Muscle of leg (tissue), 11 donors: Measurements from ENCODE around the gene ASCL4. TPM values are rescaled to one million over a fixed set of nuclear protein-coding genes. Genes with fewer than 3 reads are reported as not detected.
A peak's percentile ranks its signal among the peaks of the same experiment; 100 is the strongest.

Source experiments
- DNase-seq: peaks from one replicate; pipeline ENCODE4 v3.0.0; 2013
- H3K27ac ChIP-seq: one replicate; pipeline ENCODE4 v1.5.1; 2013; ENCODE audit warnings: mild to moderate bottlenecking, low read length, control low read depth
- H3K27me3 ChIP-seq: one replicate; pipeline ENCODE4 v1.6.1; 2013; ENCODE audit warnings: low read length; ENCODE audit not compliant: control insufficient read depth, insufficient read depth
- H3K36me3 ChIP-seq: one replicate; pipeline ENCODE4 v1.6.1; 2013; ENCODE audit warnings: low read length; ENCODE audit not compliant: control insufficient read depth, insufficient read depth
- H3K4me1 ChIP-seq: one replicate; pipeline ENCODE4 v1.6.1; 2013; ENCODE audit warnings: low read length; ENCODE audit not compliant: control insufficient read depth, insufficient read depth
- H3K4me3 ChIP-seq: one replicate; pipeline ENCODE4 v1.5.1; 2013; ENCODE audit warnings: low read length, control low read depth
- H3K9me3 ChIP-seq: replicated peaks from 2 replicates; pipeline ENCODE4 v1.6.1; 2013; ENCODE audit warnings: low read depth, low read length; ENCODE audit not compliant: control insufficient read depth
- WGBS: methylation state at CpG from one replicate; pipeline ENCODE4 v1.1.5; 2013; ENCODE audit warnings: missing lambda C conversion rate; ENCODE audit not compliant: insufficient coverage; 5-methylcytosine and 5-hydroxymethylcytosine counted together
- polyA plus RNA-seq, 8 donors: library from polyadenylated mRNA; unstranded; fragments of 120-200 nt; gene quantifications; one replicate each; pipeline versions ENCODE4 v1.2.1 to v1.2.3, GENCODE V29; 2013; ENCODE audit warnings: inconsistent platforms in 1 of 8, low replicate concordance in 1 of 8; ENCODE audit not compliant: insufficient read length in 8 of 8, insufficient read depth in 1 of 8
- total RNA-seq: library from RNA; stranded (reverse); fragments of 120-200 nt; gene quantifications from one replicate; pipeline ENCODE4 v1.2.4, GENCODE V29; 2013

ASCL4 gene
- total and polyA plus RNA-seq, 9 donors: 0.04 to 0.62 TPM; not detected in 7

- Histone ChIP-seq H3K36me3 (no peaks in the 10 kb centered on the region), H3K27ac (no peak overlapping the region), H3K4me1 (no peaks in the 10 kb centered on the region), H3K9me3 (no peaks in the 10 kb centered on the region), H3K4me3 (no peak overlapping the region), H3K27me3 (peaks cover 37% of the 10 kb centered on the region)
- DNase-seq: no peak
- WGBS: 36% methylated on average over 3 of the region's 6 CpGs
Observed at GRCh38 chr12:107776171-107776570, 1.7 kb downstream of the ASCL4 start.

GRCh38 chr12:107778383-107779025 lies 4.0 kb downstream of the ASCL4 start:
- peaks cover 33% of the 10 kb centered on the region for H3K27me3 ChIP-seq
- DNase-seq: peak; percentile 40

GRCh38 chr12:107779077-107779831 lies 4.8 kb downstream of the ASCL4 start:
- 69% methylated on average over 7 of the region's 7 CpGs for WGBS
- Histone ChIP-seq H3K36me3 (no peaks in the 10 kb centered on the region), H3K27me3 (peaks cover 32% of the 10 kb centered on the region), H3K27ac (no peak overlapping the region), H3K4me1 (no peaks in the 10 kb centered on the region), H3K9me3 (no peaks in the 10 kb centered on the region), H3K4me3 (no peak overlapping the region)
- peak; percentile 61 for DNase-seq

More at GRCh38 chr12:107778383-107779025, 4.0 kb downstream of the ASCL4 start:
- 41% methylated on average over 9 of the region's 11 CpGs for WGBS
- Histone ChIP-seq H3K9me3 (no peaks in the 10 kb centered on the region), H3K4me3 (no peak overlapping the region), H3K4me1 (no peaks in the 10 kb centered on the region), H3K36me3 (no peaks in the 10 kb centered on the region), H3K27ac (no peak overlapping the region)

- Histone ChIP-seq H3K27ac (no peak overlapping the region), H3K9me3 (no peaks in the 10 kb centered on the region), H3K4me3 (no peak overlapping the region), H3K27me3 (peaks cover 21% of the 10 kb centered on the region), H3K4me1 (no peaks in the 10 kb centered on the region), H3K36me3 (no peaks in the 10 kb centered on the region)
- WGBS: 63% methylated on average over 1 of the region's 1 CpG
- peak; percentile 15 for DNase-seq
Observed at GRCh38 chr12:107780298-107780697, 5.8 kb downstream of the ASCL4 start.

GRCh38 chr12:107782067-107782466 lies 7.6 kb downstream of the ASCL4 start:
- H3K4me3 ChIP-seq: no peak overlapping the region
- H3K4me1 ChIP-seq: no peaks in the 10 kb centered on the region
- no peaks in the 10 kb centered on the region for H3K36me3 ChIP-seq
- 72% methylated on average over 2 of the region's 2 CpGs for WGBS
- DNase-seq: no peak
- H3K9me3 ChIP-seq: no peaks in the 10 kb centered on the region
- H3K27ac ChIP-seq: no peak overlapping the region
- H3K27me3 ChIP-seq: peaks cover 11% of the 10 kb centered on the region

- H3K36me3 ChIP-seq: no peaks in the 10 kb centered on the region
- 80% methylated on average over 1 of the region's 6 CpGs for WGBS
- H3K27me3 ChIP-seq: peaks cover 2% of the 10 kb centered on the region
Observed at GRCh38 chr12:107783406-107784376, 9.2 kb downstream of the ASCL4 start.

GRCh38 chr12:107788281-107788680 lies 13.8 kb downstream of the ASCL4 start:
- H3K9me3 ChIP-seq: no peaks in the 10 kb centered on the region
- H3K4me3 ChIP-seq: no peak overlapping the region
- no peaks in the 10 kb centered on the region for H3K27me3 ChIP-seq
- no peak overlapping the region for H3K27ac ChIP-seq
- H3K4me1 ChIP-seq: no peaks in the 10 kb centered on the region
- H3K36me3 ChIP-seq: no peaks in the 10 kb centered on the region
- no peak for DNase-seq
- no CpG with 5 or more reads among the region's 2 CpGs for WGBS

More at GRCh38 chr12:107783406-107784376, 9.2 kb downstream of the ASCL4 start:
- no peak for DNase-seq
- no peak overlapping the region for H3K4me3 ChIP-seq
- no peaks in the 10 kb centered on the region for H3K9me3 ChIP-seq
- no peaks in the 10 kb centered on the region for H3K4me1 ChIP-seq
- H3K27ac ChIP-seq: no peak overlapping the region

- Histone ChIP-seq H3K4me3 (no peak overlapping the region), H3K36me3 (no peaks in the 10 kb centered on the region), H3K9me3 (no peaks in the 10 kb centered on the region), H3K4me1 (no peaks in the 10 kb centered on the region), H3K27me3 (no peaks in the 10 kb centered on the region), H3K27ac (no peak overlapping the region)
- WGBS: 63% methylated on average over 5 of the region's 17 CpGs
- DNase-seq: no peak
Observed at GRCh38 chr12:107788690-107789458, 14.4 kb downstream of the ASCL4 start.

GRCh38 chr12:107791465-107792089 lies 17.1 kb downstream of the ASCL4 start:
- no peak overlapping the region for H3K4me3 ChIP-seq
- DNase-seq: no peak
- no peaks in the 10 kb centered on the region for H3K9me3 ChIP-seq
- WGBS: no CpG with 5 or more reads among the region's 1 CpG
- no peaks in the 10 kb centered on the region for H3K36me3 ChIP-seq
- H3K27me3 ChIP-seq: no peaks in the 10 kb centered on the region
- no peaks in the 10 kb centered on the region for H3K4me1 ChIP-seq
- H3K27ac ChIP-seq: no peak overlapping the region
